Measurements from ENCODE around the gene PFKL.

DNA sequence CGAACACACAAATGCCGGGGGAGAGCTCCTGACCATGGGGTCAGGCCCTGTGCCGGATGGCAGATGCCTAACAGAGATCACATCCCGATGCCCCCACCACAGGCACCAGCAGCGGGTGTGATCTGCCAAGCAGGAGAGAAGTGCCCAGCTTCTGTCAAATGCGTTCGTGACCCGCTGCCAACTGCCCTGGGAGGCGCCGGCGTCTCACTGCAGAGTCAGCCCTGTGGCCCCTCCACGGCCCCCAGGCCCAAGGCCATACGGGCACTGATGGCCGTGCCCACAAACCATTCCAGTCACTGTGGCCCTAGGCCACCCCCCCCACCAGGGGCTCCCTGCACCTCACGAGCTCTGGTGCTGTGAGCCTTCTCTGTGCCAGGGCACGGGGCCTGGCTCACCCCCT, 31.4 kb downstream of the PFKL start:
- TF ChIP-seq, protein P1, sequence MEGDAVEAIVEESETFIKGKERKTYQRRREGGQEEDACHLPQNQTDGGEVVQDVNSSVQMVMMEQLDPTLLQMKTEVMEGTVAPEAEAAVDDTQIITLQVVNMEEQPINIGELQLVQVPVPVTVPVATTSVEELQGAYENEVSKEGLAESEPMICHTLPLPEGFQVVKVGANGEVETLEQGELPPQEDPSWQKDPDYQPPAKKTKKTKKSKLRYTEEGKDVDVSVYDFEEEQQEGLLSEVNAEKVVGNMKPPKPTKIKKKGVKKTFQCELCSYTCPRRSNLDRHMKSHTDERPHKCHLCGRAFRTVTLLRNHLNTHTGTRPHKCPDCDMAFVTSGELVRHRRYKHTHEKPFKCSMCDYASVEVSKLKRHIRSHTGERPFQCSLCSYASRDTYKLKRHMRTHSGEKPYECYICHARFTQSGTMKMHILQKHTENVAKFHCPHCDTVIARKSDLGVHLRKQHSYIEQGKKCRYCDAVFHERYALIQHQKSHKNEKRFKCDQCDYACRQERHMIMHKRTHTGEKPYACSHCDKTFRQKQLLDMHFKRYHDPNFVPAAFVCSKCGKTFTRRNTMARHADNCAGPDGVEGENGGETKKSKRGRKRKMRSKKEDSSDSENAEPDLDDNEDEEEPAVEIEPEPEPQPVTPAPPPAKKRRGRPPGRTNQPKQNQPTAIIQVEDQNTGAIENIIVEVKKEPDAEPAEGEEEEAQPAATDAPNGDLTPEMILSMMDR (IDR thresholded peaks at IDR 0.05) = no peak
- TF ChIP-seq POLR2A (IDR thresholded peaks at IDR 0.05) = no peak
